PFSK-1 (cell line): Measurements from ENCODE around the gene LRBA.

ENCODE experiments used
- FOXP2 ChIP-seq: optimal IDR thresholded peaks from 2 replicates; pipeline ENCODE3; 2011; ENCODE audit warnings: borderline replicate concordance, control low read depth, inconsistent platforms; ENCODE audit not compliant: insufficient read depth; ENCODE audit errors: extremely low read length, extremely low read depth
- POLR2AphosphoS5 ChIP-seq: IDR thresholded peaks from 2 replicates; pipeline ENCODE4 v1.6.1; 2012; ENCODE audit warnings: low read depth, mild to moderate bottlenecking, control low read depth, low read length, moderate library complexity
- SIN3A ChIP-seq: IDR thresholded peaks from 2 replicates; pipeline ENCODE4 v1.6.1; 2012; ENCODE audit warnings: mild to moderate bottlenecking, low read length, moderate library complexity, borderline replicate concordance; ENCODE audit not compliant: insufficient read depth
- TAF1 ChIP-seq: IDR thresholded peaks from 2 replicates; pipeline ENCODE4 v1.6.1; 2012; ENCODE audit warnings: low read length, control low read depth, borderline replicate concordance; ENCODE audit not compliant: insufficient read depth
- TF ChIP-seq, protein P1 (sequence below), 2 experiments: IDR thresholded peaks; 2 replicates each; pipeline versions ENCODE4 v1.6.1 to v1.8.0; 2011 to 2012; ENCODE audit warnings: low read depth in 2 of 2, low read length in 2 of 2, control low read depth in 1 of 2, inconsistent platforms in 1 of 2, mild to moderate bottlenecking in 1 of 2, moderate library complexity in 1 of 2; ENCODE audit not compliant: insufficient read depth in 1 of 2

The LRBA gene

DNA sequence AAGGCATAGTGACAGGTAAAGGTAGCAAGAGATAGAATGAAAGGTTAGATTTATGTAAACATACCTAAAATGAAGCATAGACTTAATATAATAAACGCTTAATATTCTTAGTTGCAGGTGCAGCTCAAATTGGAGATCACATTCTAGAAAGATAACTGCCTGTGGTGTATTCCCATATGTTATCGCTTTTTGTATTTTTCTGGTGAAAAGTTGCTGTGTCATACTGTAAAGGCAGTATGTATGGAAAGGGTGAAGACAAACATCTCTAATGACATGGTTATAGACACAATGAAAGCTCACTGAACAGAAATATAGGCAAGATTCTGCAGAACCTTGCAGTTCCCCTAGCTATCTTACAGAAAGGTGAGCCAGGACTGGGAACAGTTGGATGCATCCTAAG lies 696.6 kb downstream of the LRBA start:
- TF ChIP-seq FOXP2 (no peak), SIN3A (no peak), POLR2AphosphoS5 (no peak), TAF1 (no peak)
- TF ChIP-seq, protein P1, sequence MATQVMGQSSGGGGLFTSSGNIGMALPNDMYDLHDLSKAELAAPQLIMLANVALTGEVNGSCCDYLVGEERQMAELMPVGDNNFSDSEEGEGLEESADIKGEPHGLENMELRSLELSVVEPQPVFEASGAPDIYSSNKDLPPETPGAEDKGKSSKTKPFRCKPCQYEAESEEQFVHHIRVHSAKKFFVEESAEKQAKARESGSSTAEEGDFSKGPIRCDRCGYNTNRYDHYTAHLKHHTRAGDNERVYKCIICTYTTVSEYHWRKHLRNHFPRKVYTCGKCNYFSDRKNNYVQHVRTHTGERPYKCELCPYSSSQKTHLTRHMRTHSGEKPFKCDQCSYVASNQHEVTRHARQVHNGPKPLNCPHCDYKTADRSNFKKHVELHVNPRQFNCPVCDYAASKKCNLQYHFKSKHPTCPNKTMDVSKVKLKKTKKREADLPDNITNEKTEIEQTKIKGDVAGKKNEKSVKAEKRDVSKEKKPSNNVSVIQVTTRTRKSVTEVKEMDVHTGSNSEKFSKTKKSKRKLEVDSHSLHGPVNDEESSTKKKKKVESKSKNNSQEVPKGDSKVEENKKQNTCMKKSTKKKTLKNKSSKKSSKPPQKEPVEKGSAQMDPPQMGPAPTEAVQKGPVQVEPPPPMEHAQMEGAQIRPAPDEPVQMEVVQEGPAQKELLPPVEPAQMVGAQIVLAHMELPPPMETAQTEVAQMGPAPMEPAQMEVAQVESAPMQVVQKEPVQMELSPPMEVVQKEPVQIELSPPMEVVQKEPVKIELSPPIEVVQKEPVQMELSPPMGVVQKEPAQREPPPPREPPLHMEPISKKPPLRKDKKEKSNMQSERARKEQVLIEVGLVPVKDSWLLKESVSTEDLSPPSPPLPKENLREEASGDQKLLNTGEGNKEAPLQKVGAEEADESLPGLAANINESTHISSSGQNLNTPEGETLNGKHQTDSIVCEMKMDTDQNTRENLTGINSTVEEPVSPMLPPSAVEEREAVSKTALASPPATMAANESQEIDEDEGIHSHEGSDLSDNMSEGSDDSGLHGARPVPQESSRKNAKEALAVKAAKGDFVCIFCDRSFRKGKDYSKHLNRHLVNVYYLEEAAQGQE (IDR thresholded peaks at IDR 0.05; ENCODE audit: insufficient read depth in 1 of 2, low read depth in 2 of 2, low read length in 2 of 2) = no peak

DNA sequence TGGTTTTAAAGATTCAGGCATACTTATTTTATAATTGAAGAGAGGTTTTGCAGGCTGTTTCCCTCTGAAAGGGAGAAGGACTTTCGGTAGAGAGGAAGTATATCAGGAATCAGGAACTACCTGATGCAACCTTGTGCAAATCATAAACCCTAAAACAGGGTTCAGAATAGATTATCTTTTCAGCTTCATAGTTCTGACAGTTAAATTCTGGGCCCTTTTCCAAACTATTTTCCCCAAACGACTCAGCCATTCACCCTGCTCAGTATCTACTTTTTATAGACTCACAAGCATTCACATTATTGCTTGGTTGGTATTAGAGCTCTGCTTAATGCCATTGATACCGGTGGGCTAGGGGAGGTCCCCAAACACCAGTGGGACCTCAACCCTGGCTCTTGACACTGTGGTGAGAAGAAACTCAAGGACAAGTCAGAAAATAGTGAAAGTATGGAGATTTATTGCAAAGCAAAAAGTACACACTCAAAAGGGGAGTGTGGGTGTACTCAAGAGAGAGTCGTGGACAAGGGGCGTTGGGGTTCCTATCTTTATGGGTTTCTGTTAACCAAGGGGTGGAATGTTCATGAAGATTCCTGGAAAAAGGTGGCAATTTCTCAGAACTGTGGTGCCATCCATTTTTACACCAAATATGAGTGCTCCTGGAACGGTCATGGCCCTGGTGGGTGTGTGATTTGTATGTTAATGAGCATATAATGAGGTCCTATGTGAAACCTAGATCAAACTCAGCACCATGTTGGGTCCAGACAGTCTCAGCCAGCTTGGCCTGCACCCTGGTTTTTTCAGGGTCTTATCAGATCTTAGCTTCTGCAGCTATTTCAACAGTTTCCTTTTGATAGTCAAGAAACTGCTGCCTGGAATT lies 698.5 kb downstream of the LRBA start:
- no peak for TF ChIP-seq FOXP2

DNA sequence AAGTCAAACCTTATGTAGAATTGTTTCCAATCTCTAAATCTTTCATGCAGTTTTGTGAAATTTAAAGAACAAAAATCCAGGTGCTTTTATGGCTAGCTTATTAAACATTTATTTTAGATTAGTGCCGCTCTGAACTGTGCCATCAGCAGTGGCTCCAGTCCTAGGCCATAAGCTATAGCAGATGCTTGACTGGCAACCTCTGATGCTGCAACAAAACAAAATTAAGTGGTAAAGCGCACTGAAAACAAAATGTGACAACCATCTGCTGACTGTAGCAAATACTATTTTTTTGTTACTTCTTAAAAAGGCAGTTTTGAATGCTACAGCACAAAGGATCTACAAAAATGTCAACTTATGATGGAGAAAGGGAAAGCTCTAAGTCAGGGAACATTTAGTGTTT lies 699.4 kb downstream of the LRBA start:
- TF ChIP-seq, protein P1 (IDR thresholded peaks at IDR 0.05; ENCODE audit: insufficient read depth in 1 of 2, low read depth in 2 of 2, low read length in 2 of 2) = no peak
- TF ChIP-seq SIN3A (no peak), POLR2AphosphoS5 (no peak), FOXP2 (no peak), TAF1 (no peak)

- TF ChIP-seq POLR2AphosphoS5 (no peak), TAF1 (no peak)
- TF ChIP-seq, protein P1 (IDR thresholded peaks at IDR 0.05; ENCODE audit: insufficient read depth in 1 of 2, low read depth in 2 of 2, low read length in 2 of 2) = no peak
These were observed 699.9 kb downstream of the LRBA start for GRCh38 chr4:150315175-150315574.

DNA sequence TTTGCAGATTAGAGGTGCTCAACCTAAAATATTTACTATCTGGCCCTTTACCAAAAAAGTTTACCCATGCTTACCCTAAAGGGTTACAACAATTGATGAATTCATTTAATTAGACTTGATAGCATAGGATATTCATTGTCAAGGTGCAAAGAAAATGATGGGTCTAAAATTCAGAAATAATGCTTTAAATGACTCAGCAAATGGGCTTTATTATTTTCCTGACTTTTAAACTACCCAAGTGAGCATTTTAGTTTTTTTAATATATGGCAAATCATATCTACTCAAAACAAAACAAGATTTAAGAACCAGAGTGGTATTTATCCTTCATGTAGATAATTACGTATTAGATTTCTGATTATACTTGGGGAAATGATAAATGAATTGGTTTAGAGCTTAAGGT lies 701.1 kb downstream of the LRBA start:
- no peak for TF ChIP-seq SIN3A
- TF ChIP-seq, protein P1 (IDR thresholded peaks at IDR 0.05; ENCODE audit: insufficient read depth in 1 of 2, low read depth in 2 of 2, low read length in 2 of 2) = no peak
- TF ChIP-seq FOXP2 = no peak
- TF ChIP-seq POLR2AphosphoS5 = no peak
- no peak for TF ChIP-seq TAF1
